Erythroblast (primary cell): Measurements from ENCODE around the gene ACY1.
"Not testable (repeated sequence)": the region's sequence is repeated elsewhere in the genome, so short reads cannot be mapped to it uniquely, and the experiment has no call there.

Experiments
- DNase-seq, 2 experiments: peaks; one replicate each; lab custom pipeline; 2025; lab: John Stamatoyannopoulos, UW
- GATA1 ChIP-seq: IDR thresholded peaks from 2 replicates; pipeline ENCODE4 v1.6.1; 2011; ENCODE audit warnings: low read depth, mild to moderate bottlenecking, control low read depth, low read length, moderate library complexity
- POLR2A ChIP-seq: IDR thresholded peaks from 2 replicates; pipeline ENCODE4 v1.6.1; 2011; ENCODE audit warnings: mild to moderate bottlenecking, low read length

Gene ACY1

DNA sequence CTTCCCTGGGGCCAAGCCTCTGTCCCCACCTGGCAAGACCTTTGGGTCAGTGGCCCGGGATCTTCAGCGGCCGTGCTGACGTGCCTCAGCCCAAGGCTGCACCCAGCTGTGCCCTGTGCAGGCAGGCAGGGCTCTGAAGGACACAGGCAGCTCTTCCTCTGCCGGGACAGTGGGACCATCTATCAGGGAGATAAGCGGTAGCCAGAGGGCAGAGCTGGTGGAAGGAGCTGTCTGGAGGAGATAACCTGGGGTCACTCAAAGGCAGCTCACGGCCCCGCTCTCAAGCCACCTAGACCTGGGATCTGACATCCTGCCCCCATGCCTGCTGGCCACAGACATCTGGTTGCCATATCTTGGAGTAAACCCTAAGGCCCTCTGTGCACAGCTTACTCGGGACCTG, 45.7 kb downstream of the ACY1 start:
- TF ChIP-seq GATA1: no peak
- no peak for TF ChIP-seq POLR2A
- DNase-seq: peak; percentile 58 to 81

DNA sequence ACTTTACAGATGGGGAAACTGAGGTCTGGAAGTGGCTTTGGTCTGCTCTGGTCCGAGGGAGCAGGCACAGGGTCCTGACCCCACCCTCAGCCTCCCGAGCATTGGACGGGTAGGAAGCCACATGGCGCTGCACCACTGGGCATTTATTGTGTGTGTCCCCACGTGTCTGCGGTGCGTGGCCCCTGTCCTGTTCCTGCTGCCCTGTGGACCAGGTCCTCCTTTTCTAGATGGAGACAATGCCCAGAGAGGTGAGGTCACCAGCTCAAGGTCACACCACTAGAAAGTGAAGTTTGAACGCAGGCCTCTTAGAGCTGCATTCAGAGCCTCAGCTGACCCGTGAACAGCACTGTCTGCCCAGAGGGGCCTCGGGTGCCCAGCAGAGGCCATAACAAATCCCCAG, 46.2 kb downstream of the ACY1 start:
- DNase-seq: no peak
- TF ChIP-seq POLR2A (no peak), GATA1 (no peak)

DNA sequence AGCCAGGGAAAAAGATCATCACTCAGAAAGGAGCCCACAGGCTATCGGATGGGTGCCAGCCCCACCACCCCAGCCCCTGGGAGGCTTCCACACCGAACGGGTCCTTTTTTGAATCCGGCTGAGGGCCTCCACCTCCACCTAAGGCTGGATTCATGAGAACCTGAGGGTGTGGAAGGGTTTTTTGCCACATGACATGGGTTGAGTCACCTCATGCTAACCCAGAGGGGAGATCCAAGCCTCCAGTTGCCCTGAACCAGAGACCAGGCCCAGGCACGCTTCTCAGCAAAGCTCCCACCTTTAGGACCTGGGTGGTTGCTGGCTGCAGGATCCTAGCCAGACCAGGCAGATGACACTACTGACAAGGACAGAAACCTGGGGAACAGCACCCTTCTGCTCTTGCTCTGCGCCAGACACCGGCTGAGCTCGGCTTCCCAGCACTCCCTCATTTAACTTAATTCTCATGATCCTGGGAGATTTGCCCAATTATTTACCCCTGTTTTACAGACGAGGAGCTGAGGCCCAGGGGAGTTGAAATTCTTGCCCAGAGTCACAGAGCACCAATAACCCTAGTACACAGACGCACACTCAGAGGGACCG, 47.5 kb downstream of the ACY1 start:
- DNase-seq: no peak
- TF ChIP-seq POLR2A (no peak), GATA1 (no peak)

DNA sequence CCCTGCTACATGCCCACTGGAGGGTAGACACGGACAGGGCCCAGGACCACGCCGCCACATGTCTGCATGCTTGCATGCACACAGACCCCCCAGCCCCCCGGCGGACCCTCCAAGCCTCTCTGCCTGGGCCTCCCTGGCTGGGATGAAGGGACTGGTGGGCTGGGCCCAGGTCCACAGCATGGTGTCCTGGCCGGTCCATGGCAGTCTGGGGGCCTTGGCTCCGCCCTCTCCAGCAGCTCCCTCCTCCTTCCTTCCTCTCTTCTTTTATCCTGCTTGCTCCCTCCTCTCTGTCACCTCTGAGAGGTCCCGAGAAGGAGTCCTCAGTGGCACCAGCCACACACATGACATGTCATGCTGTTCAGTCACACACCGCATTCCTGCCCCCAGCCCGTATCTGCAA, 48.6 kb downstream of the ACY1 start:
- no peak for TF ChIP-seq GATA1
- DNase-seq: no peak

DNA sequence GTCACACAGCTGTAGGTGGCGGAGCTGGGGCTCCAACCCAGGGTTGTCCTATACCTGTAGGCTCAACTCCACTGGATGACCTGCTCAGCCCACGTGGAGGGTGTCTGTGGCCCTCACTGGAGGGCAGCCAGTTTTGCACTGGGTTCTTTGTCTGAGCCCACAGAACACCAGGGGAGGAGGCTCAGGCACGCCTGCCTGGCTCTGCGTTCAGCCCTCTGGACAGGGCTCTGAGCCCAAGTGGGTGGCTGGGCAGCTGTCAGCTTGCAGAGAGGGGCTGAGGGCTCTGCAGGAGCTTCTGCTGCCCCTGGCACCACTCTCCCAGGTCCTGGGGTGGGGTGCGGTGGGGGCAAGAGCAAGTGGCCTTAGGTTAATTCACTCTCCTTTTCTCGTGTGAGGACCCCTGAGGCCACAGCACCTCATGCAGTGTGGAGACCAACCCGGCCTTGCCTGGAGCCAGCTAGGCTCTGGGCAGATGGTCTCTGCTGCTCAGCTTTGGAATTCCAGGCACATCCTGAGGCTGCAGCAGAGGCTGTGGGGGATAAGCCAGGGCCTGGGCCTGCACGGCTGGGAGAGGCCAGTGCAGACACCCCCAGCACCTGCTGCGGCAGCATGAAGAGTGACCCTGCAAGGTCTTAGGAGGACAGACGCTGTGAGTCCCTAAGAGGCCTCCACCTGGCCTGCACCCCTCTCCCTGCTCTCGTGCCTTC, 49.5 kb downstream of the ACY1 start:
- no peak for TF ChIP-seq GATA1
- TF ChIP-seq POLR2A: no peak
- no peak for DNase-seq

DNA sequence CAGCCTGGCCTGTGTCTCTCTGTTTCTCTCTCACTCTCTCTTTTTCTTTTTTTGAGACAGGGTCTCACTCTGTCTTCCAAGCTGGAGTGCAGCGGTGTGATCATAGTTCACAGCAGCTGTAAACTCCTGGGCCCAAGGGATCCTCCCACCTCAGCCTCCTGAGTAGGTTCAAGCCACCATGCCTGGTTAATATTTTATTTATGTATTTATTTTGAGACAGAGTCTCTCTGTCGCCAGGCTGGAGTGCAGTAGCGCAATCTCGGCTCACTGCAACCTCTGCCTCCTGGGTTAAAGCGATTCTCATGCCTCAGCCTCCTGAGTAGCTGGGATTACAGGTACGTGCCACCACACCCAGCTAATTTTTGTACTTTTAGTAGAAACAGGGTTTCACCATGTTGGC, 50.4 kb downstream of the ACY1 start:
- not testable (repeated sequence) for DNase-seq

DNA sequence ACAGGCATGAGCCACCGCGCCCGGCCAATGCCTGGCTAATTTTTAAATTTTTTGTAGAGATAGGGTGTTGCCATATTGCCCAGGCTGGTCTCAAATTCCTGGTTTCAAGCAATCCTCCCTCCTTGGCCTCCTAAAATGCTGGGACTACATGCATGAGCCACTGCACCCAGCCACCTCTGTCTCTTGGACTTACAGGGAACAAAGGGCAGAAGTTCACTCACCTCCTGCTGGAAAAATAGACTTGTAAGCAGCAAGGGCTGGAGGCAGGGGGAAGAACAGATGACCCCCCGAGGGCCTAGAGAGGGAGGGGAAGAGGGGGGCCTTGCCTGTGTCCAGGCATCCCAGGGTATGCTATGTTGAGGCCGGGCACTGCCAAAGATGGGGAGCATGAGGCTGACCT, 50.9 kb downstream of the ACY1 start:
- no peak for TF ChIP-seq POLR2A
- TF ChIP-seq GATA1: no peak
- DNase-seq: no peak

DNA sequence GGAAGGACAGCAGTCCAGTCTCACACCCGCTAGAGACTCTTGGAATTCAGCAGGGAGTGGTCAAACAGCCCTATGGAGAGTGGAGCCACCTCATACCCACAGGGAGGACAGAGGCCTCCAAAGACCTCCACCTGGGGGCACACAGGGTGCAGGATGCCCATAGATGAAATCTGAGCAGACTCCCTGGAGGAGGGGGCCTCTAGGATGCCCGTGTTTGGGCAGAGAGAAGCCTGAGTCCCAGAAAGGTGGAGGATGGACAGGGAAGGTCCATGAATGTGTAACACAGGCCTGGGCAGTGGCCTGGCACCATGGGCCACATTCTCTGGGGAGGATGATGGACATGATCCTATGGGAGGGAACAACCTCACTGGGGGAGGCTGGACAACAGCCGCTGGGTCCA, 51.3 kb downstream of the ACY1 start:
- no peak for DNase-seq
- TF ChIP-seq POLR2A: no peak
- no peak for TF ChIP-seq GATA1

DNA sequence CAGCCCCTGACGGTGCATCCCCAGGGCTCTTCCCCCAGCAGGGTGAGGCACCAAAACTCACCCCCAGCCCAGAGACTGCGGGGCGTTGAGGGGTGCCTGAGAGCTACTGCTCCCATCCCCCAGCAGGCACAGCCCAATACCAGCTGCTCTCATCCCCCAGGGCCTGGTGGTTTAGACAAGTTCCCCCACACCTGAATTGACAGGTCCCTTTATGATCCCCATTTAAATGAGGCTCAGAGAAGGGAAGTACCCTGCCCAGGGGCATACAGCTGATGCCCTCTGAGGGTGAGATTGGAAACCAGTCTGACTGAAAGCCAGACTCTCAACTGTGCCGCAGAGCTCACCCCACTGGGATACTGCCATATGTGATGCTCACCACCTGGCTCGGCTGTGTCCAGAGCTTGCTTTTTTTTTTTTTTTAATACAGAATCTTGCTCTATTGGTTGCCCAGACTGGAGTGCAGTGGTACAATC, 52.9 kb downstream of the ACY1 start:
- no peak for DNase-seq
- TF ChIP-seq GATA1 (no peak), POLR2A (no peak)

DNA sequence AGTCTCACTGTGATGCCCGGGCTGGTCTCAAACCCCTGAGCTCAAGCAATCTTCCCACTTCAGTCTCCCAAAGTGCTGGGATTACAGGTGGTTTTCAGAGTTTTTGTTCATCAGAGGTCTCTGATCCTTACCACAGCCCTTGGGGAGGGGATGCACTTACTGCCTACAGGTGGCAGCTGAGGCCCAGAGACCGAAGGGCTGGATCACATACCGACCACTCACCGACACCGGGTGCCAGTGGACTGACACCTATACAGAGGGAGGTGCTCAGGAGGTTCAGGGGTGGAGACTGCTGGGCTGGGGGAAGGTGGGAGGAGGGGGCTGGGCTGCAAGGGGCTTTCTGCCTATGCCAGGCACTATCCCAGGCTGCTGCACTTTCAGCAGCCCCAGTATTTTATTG, 53.5 kb downstream of the ACY1 start:
- no peak for TF ChIP-seq POLR2A
- no peak for DNase-seq

DNA sequence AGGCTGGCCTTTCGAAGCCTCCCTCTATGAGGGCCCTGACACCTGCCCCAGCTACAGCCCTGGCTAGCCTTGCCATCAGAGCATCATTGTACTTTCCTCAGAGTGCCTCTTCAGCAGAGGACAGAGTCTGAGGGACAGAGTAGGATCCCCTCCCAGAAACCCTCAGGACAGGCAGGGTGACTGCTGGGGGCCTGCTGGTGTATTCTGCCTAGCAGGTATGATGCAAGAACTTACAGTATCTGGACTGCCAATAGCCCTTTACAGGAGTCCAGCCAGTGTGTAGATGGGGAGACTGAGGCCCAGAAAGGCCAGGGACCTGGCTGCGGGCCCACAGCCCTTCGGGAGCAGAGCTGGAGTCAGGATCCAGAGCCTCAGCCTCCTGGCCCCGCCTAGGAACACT, 54.0 kb downstream of the ACY1 start:
- no peak for DNase-seq
- no peak for TF ChIP-seq POLR2A
- no peak for TF ChIP-seq GATA1

DNA sequence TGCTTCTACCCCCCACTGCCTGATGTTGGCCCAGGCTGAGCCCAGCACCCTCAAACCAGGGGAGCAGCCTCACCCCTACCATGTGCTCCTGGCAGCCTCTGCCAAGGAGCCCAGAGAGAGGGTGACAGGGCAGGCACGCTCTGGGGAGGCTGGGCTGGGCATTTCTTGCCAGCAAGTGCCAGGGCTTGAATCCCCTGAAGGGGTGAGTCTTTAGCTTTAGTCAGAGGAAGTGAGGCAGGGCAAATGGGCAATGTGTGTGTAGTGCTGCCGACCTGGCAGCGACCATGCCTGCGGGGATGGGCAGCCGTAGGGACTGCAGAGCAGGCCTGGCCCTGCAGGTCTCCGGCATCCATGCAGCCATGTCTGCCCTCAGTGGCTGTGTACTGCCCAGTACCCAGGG, 54.9 kb downstream of the ACY1 start:
- TF ChIP-seq POLR2A (no peak), GATA1 (no peak)
- no peak for DNase-seq
